ENCODE measurements around the gene HBZ.

The HBZ gene

GRCh38 chr16:129075-129474 lies 23.4 kb upstream of the HBZ start:
- Histone ChIP-seq H2AFZ (ENCODE audit: low read depth, low read length) (no peak overlapping the region), H3K27ac (ENCODE audit: low read length) (no peak overlapping the region), H3K36me3 (ENCODE audit: insufficient read depth, low read length) (peaks cover 8% of the 10 kb centered on the region; the same call in 1 of the 2 replicates), H3K4me3 (ENCODE audit: low read depth in 1 of 2, low read length in 2 of 2) (no peak overlapping the region), H3K4me2 (ENCODE audit: insufficient read depth, low read length) (no peak overlapping the region), H3K4me1 (ENCODE audit: insufficient read depth, low read length) (no peaks in the 10 kb centered on the region; the same call in 1 of the 2 replicates), H3K79me2 (ENCODE audit: insufficient read depth, low read length) (peaks cover 65% of the 10 kb centered on the region), H3K9ac (ENCODE audit: low read depth, low read length) (no peak overlapping the region), H3K27me3 (ENCODE audit: insufficient read depth, low read length, poor library complexity) (no peaks in the 10 kb centered on the region), H3K9me3 (ENCODE audit: insufficient read depth, low read length, severe bottlenecking) (no peaks in the 10 kb centered on the region), H4K20me1 (ENCODE audit: insufficient read depth, low read length) (peaks cover 32% of the 10 kb centered on the region; the same call in 1 of the 2 replicates)
- peak; percentile 76 for ATAC-seq (ENCODE audit: insufficient read depth, low read depth)
- no peak for TF ChIP-seq EZH2 (IDR thresholded peaks at IDR 0.05; ENCODE audit: borderline replicate concordance, low read depth, low read length, severe bottlenecking)
- TF ChIP-seq, protein P1, sequence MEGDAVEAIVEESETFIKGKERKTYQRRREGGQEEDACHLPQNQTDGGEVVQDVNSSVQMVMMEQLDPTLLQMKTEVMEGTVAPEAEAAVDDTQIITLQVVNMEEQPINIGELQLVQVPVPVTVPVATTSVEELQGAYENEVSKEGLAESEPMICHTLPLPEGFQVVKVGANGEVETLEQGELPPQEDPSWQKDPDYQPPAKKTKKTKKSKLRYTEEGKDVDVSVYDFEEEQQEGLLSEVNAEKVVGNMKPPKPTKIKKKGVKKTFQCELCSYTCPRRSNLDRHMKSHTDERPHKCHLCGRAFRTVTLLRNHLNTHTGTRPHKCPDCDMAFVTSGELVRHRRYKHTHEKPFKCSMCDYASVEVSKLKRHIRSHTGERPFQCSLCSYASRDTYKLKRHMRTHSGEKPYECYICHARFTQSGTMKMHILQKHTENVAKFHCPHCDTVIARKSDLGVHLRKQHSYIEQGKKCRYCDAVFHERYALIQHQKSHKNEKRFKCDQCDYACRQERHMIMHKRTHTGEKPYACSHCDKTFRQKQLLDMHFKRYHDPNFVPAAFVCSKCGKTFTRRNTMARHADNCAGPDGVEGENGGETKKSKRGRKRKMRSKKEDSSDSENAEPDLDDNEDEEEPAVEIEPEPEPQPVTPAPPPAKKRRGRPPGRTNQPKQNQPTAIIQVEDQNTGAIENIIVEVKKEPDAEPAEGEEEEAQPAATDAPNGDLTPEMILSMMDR (IDR thresholded peaks at IDR 0.05; ENCODE audit: borderline replicate concordance, extremely low read depth, low read length, poor library complexity, severe bottlenecking), result no peak
- peak; percentile 31 for DNase-seq

DNA sequence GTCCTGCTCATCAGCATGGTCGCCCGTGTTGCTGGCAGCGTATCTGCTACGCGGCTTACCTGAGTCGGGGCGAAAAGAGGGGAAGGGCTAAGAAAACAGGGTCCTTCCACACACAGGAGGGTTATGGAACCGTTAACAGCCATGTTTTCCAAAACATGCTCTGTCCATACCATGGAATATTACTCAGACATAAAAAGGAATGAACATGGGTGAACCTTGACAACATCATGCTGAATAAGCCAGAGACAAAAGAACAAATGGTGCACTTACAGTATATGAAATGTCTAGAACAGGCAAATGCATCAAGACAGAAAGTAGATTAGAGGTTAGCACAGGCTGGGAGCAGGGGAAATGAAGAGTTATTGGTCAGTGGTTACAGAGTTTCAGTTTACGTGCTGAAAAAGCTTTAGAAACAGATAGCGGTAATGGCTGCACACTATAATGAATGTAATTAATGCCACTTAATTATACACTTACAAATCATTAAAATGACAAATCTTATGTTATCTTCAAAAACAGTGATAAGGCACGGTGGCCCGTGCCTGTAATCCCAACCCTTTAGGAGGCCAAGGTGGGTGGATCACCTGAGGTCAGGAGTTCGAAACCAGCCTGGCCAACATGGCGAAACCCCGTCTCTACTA lies 21.8 kb upstream of the HBZ start:
- no peak overlapping the region for H3K4me2 ChIP-seq (ENCODE audit: insufficient read depth, low read length)
- H3K27ac ChIP-seq (ENCODE audit: low read length), result no peak overlapping the region
- no peak for DNase-seq
- peaks cover 26% of the 10 kb centered on the region; the same call in 1 of the 2 replicates for H4K20me1 ChIP-seq (ENCODE audit: insufficient read depth, low read length)
- no peaks in the 10 kb centered on the region for H3K27me3 ChIP-seq (ENCODE audit: insufficient read depth, low read length, poor library complexity)
- H2AFZ ChIP-seq (ENCODE audit: low read depth, low read length), result no peak overlapping the region
- no peak for ATAC-seq (ENCODE audit: insufficient read depth, low read depth)
- H3K9ac ChIP-seq (ENCODE audit: low read depth, low read length), result no peak overlapping the region
- H3K4me1 ChIP-seq (ENCODE audit: insufficient read depth, low read length), result peaks cover 7% of the 10 kb centered on the region
- H3K9me3 ChIP-seq (ENCODE audit: insufficient read depth, low read length, severe bottlenecking), result no peaks in the 10 kb centered on the region
- no peak overlapping the region for H3K4me3 ChIP-seq (ENCODE audit: low read depth in 1 of 2, low read length in 2 of 2)
- H3K79me2 ChIP-seq (ENCODE audit: insufficient read depth, low read length), result peaks cover 74% of the 10 kb centered on the region
- TF ChIP-seq, protein P1 (IDR thresholded peaks at IDR 0.05; ENCODE audit: borderline replicate concordance, extremely low read depth, low read length, poor library complexity, severe bottlenecking), result no peak
- TF ChIP-seq EZH2 (IDR thresholded peaks at IDR 0.05; ENCODE audit: borderline replicate concordance, low read depth, low read length, severe bottlenecking), result no peak
- H3K36me3 ChIP-seq (ENCODE audit: insufficient read depth, low read length), result peaks cover 2% of the 10 kb centered on the region; the same call in 1 of the 2 replicates

GRCh38 chr16:132120-132519 lies 20.3 kb upstream of the HBZ start:
- H3K4me3 ChIP-seq (ENCODE audit: low read depth in 1 of 2, low read length in 2 of 2), result no peak overlapping the region
- no peaks in the 10 kb centered on the region for H3K36me3 ChIP-seq (ENCODE audit: insufficient read depth, low read length)
- H3K79me2 ChIP-seq (ENCODE audit: insufficient read depth, low read length), result peaks cover 81% of the 10 kb centered on the region
- no peaks in the 10 kb centered on the region for H3K27me3 ChIP-seq (ENCODE audit: insufficient read depth, low read length, poor library complexity)
- H3K9me3 ChIP-seq (ENCODE audit: insufficient read depth, low read length, severe bottlenecking), result no peaks in the 10 kb centered on the region
- TF ChIP-seq, protein P1 (IDR thresholded peaks at IDR 0.05; ENCODE audit: borderline replicate concordance, extremely low read depth, low read length, poor library complexity, severe bottlenecking), result no peak
- TF ChIP-seq EZH2 (IDR thresholded peaks at IDR 0.05; ENCODE audit: borderline replicate concordance, low read depth, low read length, severe bottlenecking), result no peak
- H2AFZ ChIP-seq (ENCODE audit: low read depth, low read length), result no peak overlapping the region
- H3K9ac ChIP-seq (ENCODE audit: low read depth, low read length), result no peak overlapping the region
- H3K4me1 ChIP-seq (ENCODE audit: insufficient read depth, low read length), result peaks cover 20% of the 10 kb centered on the region
- ATAC-seq (ENCODE audit: insufficient read depth, low read depth) (no peak), DNase-seq (no peak)
- no peak overlapping the region for H3K27ac ChIP-seq (ENCODE audit: low read length)
- H4K20me1 ChIP-seq (ENCODE audit: insufficient read depth, low read length), result peaks cover 19% of the 10 kb centered on the region; the same call in 1 of the 2 replicates
- H3K4me2 ChIP-seq (ENCODE audit: insufficient read depth, low read length), result no peak overlapping the region
